ENCODE data around the gene TPCN2.

The TPCN2 gene

GRCh38 chr11:69018924-69019323 lies 29.8 kb upstream of the TPCN2 start:
- peak; percentile 12 for TF ChIP-seq CTCF (IDR thresholded peaks at IDR 0.05; ENCODE audit: low read depth, low read length)
- DNase-seq (ENCODE audit: extremely low read depth, low read depth) = no peak

- no peak for TF ChIP-seq CTCF (IDR thresholded peaks at IDR 0.05; ENCODE audit: low read depth, low read length)
- no peak for DNase-seq (ENCODE audit: extremely low read depth, low read depth)
Observed at GRCh38 chr11:69022260-69022659, 26.5 kb upstream of the TPCN2 start.

- DNase-seq (ENCODE audit: extremely low read depth, low read depth) = no peak
- no peak for TF ChIP-seq CTCF (IDR thresholded peaks at IDR 0.05; ENCODE audit: low read depth, low read length)
Observed at GRCh38 chr11:69024509-69024908, 24.2 kb upstream of the TPCN2 start.

- TF ChIP-seq CTCF (IDR thresholded peaks at IDR 0.05; ENCODE audit: low read depth, low read length) = no peak
- DNase-seq (ENCODE audit: extremely low read depth, low read depth) = no peak
Observed at GRCh38 chr11:69027704-69028372, 20.9 kb upstream of the TPCN2 start.

GRCh38 chr11:69030301-69030700 lies 18.4 kb upstream of the TPCN2 start:
- no peak for TF ChIP-seq CTCF (IDR thresholded peaks at IDR 0.05; ENCODE audit: low read depth, low read length)
- DNase-seq (ENCODE audit: extremely low read depth, low read depth) = no peak

- DNase-seq (ENCODE audit: extremely low read depth, low read depth) = no peak
- no peak for TF ChIP-seq CTCF (IDR thresholded peaks at IDR 0.05; ENCODE audit: low read depth, low read length)
Observed at GRCh38 chr11:69032833-69033232, 15.9 kb upstream of the TPCN2 start.

- no peak for DNase-seq (ENCODE audit: extremely low read depth, low read depth)
- no peak for TF ChIP-seq CTCF (IDR thresholded peaks at IDR 0.05; ENCODE audit: low read depth, low read length)
Observed at GRCh38 chr11:69033431-69033830, 15.3 kb upstream of the TPCN2 start.

All from AG09319 (cell line).